HFFc6 (cell line): ENCODE data around the gene PRDM12. TPM values are rescaled to one million over a fixed set of nuclear protein-coding genes. Genes with fewer than 3 reads are reported as not detected.

Experiments used
- DNase-seq: peaks from one replicate; pipeline ENCODE4 v3.0.0-alpha.2; 2018
- H3K27ac Mint-ChIP-seq: 2 replicates; pipeline ENCODE4 v1.8.0; 2020; ENCODE audit warnings: mild to moderate bottlenecking, mixed read lengths
- H3K27me3 Mint-ChIP-seq: 2 replicates; pipeline ENCODE4 v1.8.0; 2021; ENCODE audit warnings: mild to moderate bottlenecking, moderate library complexity, mixed read lengths; ENCODE audit not compliant: insufficient read depth
- H3K36me3 Mint-ChIP-seq: 2 replicates; pipeline ENCODE4 v1.8.0; 2021; ENCODE audit warnings: low read depth, mixed read lengths
- H3K4me1 Mint-ChIP-seq: 2 replicates; pipeline ENCODE4 v1.8.0; 2020; ENCODE audit warnings: low read depth, mixed read lengths
- H3K4me3 Mint-ChIP-seq: 2 replicates; pipeline ENCODE4 v1.8.0; 2020; ENCODE audit warnings: mild to moderate bottlenecking, moderate library complexity, mixed read lengths
- H3K9me3 Mint-ChIP-seq: 2 replicates; pipeline ENCODE4 v1.8.0; 2020; ENCODE audit warnings: mild to moderate bottlenecking, mixed read lengths
- CTCF ChIP-seq: fragments of 200-600 bp; sonication (generic); IDR thresholded peaks from 2 replicates; pipeline ENCODE4 v1.5.0; 2021; ENCODE audit warnings: antibody characterized with exemption, mild to moderate bottlenecking
- total RNA-seq, 6 experiments: library from RNA; stranded (reverse); fragmentation: NEBNext Ultra II Directional; extraction: Animal tissue kit (Norgen Biotek cat#: 25700); gene quantifications; 2 replicates in 1 of 6; 3 replicates in 5 of 6; pipeline ENCODE4 v1.2.3, GENCODE V29; 2021

Gene PRDM12
- total RNA-seq, 6 experiments from 2014 or later = 0.10 to 0.17 (median 0.12) TPM; not detected in 3

DNA sequence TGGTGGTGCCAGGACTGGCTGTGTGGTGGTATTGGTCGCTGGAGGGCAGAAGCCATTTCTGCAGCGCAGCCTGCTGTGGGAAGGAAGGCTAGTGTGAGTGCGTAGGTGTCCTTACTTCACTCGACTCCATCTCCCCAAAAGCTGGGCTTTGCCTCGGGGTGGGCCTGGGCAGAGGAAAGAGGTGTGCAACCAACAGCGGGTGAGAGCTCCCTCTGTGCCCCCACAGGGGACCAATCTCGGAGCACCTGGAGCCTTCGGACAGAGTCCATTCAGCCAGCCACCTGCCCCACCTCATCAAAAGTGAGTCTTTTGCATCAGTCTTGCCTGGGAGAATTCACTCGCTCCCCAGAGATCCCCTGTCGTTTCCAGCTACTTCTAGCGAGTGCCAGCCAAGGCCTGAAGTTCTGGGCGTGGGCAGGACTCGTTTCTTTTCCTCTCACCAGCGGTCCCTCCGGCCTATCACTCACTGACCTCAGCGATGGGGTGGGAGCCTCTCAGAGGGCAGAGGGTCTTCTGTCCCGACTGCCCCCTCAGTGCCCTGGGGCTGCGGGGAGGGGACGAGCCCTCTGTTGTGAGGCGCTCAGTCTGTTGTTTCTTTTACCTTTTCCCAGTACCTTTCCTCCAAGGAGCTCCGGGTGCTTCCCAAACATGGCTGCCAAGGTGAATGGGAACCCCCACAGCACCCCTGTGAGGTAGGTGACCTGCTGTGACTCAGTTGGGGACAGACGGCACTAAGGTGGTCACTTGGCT, 32.9 kb upstream of the PRDM12 start:
- Mint-ChIP-seq H3K4me3 (no peak overlapping the region), H3K27me3 (0 out of 2 replicates have a peak, but pooled peaks cover 3% of the 10 kb centered on the region), H3K4me1 (no peaks in the 10 kb centered on the region), H3K27ac (no peak overlapping the region), H3K36me3 (peaks cover 11% of the 10 kb centered on the region), H3K9me3 (no peaks in the 10 kb centered on the region)
- DNase-seq = no peak
- TF ChIP-seq CTCF = no peak

DNA sequence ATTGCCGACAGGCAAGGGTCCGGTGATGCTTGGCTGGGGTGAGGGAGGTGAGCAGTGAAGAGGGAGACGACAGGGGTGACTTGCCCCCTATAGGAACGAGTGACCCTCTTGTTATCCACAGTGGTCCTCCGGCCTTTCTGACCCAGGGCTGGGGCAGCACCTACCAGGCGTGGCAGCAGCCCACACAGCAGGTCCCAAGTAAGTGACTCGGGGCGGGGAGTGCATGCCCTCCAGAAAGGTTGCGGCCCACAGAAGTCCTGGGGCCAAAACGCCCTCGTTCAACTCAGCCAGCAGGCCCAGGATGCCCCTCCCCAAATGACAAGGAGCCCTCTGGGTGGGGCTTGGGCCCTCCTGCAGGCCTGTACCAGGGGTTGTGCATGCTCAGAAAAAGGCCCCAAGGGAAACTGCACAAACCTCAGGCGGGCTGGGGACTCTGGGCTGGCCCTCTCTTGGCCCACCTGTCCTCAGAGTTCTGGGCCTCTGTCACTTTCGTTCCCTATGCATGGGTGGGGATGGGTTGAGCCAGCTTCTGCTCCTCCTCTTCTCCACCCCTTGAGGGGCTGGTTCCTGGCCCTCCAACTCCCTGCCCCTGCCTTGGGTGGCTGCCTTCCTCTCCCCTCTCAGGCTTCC, 32.2 kb upstream of the PRDM12 start:
- Mint-ChIP-seq H3K27me3 (0 out of 2 replicates have a peak, but pooled peaks cover 3% of the 10 kb centered on the region), H3K9me3 (no peaks in the 10 kb centered on the region), H3K4me1 (no peaks in the 10 kb centered on the region), H3K4me3 (no peak overlapping the region), H3K27ac (no peak overlapping the region), H3K36me3 (peaks cover 11% of the 10 kb centered on the region)
- TF ChIP-seq CTCF = no peak
- DNase-seq = no peak

- Mint-ChIP-seq H3K36me3 (peaks cover 11% of the 10 kb centered on the region), H3K4me1 (no peaks in the 10 kb centered on the region), H3K27ac (no peak overlapping the region), H3K4me3 (no peak overlapping the region), H3K27me3 (0 out of 2 replicates have a peak, but pooled peaks cover 3% of the 10 kb centered on the region), H3K9me3 (no peaks in the 10 kb centered on the region)
- no peak for TF ChIP-seq CTCF
- DNase-seq = no peak
Observed at GRCh38 chr9:130632841-130633240, 31.6 kb upstream of the PRDM12 start.

GRCh38 chr9:130633336-130634190, 30.8 kb upstream of the PRDM12 start:
- DNase-seq = no peak
- Mint-ChIP-seq H3K27ac (no peak overlapping the region), H3K4me3 (no peak overlapping the region), H3K9me3 (no peaks in the 10 kb centered on the region), H3K36me3 (peaks cover 16% of the 10 kb centered on the region), H3K4me1 (no peaks in the 10 kb centered on the region), H3K27me3 (peaks cover 3% of the 10 kb centered on the region; the same call in 1 of the 2 replicates)
- TF ChIP-seq CTCF = no peak

DNA sequence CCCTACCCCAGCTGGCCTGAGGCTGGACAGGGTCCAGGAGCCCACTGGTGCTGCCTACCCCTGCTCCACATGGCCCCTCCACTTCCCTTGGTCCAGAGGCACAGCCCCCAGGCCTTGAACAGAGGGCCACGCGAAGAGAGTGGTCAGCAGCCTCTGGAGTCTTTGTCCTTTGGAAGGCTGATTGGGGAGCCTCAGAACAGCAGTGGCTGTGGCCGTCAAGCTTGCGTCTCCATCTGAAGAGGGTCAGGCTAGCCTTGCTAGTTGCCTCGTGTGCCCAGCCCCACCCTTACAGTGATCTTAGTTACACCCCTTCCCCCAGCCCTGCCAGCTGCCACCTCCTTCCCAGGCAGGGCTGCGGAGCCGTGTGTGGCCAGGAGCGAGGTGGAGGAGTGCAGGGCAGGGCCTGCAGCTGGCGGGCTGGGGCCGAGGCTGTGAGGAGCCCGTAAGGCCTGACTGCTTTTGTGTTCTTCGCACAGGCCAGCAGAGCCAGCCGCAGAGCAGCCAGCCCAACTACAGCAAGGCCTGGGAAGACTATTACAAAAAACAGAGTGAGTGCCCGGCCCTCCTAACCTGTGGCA, 30.1 kb upstream of the PRDM12 start:
- peaks cover 23% of the 10 kb centered on the region for H3K36me3 Mint-ChIP-seq
- no peaks in the 10 kb centered on the region for H3K9me3 Mint-ChIP-seq
- no peak for DNase-seq
- peaks cover 3% of the 10 kb centered on the region; the same call in 1 of the 2 replicates for H3K27me3 Mint-ChIP-seq
- no peak for TF ChIP-seq CTCF
- H3K27ac Mint-ChIP-seq = no peak overlapping the region; the same call in 1 of the 2 replicates
- no peaks in the 10 kb centered on the region for H3K4me1 Mint-ChIP-seq
- no peak overlapping the region for H3K4me3 Mint-ChIP-seq
